Skeletal muscle cell (primary cell): ENCODE results near the gene HMSD.

Experiments
- DNase-seq: peaks from one replicate; pipeline ENCODE4 v3.0.0-alpha.2; 2010; ENCODE audit warnings: low read depth
- H3K4me3 ChIP-seq: 2 replicates; pipeline ENCODE4 v1.5.1; 2011; ENCODE audit warnings: low read depth, mild to moderate bottlenecking, control low read depth, low read length, moderate library complexity

HMSD gene

DNA sequence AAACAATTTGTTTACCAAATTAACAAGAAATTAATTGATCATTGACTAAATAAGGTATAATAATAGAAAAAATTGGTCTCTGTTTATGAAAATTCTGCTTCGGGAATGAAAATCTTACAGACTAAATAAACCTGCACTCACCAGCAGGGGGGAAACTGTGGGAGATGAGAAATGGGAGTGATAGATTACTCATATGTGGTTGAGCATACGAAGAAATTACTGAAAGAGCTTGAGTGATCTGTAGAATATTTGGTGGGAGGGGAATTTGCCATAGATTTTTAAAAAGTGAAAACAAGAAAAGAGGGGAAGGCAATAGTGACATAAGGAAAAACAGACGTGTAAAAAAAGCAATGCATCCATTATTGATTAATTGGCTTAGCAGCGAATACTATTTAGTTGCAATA lies 2.2 kb downstream of the HMSD start:
- no peak for DNase-seq
- H3K4me3 ChIP-seq = no peak overlapping the region

DNA sequence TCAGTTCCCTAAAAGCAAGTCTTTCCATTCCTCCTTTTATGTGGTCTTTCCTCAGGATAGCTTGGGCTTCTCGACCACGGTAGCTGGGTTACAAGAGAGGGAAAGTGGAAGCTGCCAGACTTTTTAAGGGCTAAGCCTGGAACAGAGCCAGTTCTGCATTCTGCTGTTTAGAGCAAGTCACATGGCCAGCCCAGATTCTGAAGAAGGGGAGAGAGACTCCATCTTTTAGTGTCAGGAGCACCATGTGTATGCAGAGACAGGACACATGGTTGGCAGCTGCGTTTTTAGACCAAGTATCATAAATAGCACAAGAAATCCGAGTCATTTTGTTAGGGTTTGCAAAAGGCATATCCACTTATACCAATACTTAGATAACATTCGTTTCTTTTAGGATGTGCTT lies 4.7 kb downstream of the HMSD start:
- H3K4me3 ChIP-seq = no peak overlapping the region
- DNase-seq = no peak

DNA sequence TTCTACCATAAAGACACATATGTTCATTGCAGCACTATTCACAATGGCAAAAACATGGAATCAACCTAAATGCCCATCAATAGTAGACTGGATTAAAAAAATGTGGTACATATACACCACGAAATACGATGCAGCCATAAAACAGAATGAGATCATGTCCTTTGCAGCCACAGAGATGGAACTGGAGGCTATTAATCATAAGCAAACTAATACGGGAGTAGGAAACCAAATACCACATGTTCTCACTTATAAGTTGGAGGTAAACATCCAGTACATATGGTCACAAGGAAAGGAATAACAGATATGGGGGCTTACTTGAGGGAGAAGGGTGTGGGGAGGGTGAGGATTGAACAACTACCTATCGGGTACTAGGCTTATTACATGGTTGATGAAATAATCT lies 7.7 kb downstream of the HMSD start:
- DNase-seq = no peak
- H3K4me3 ChIP-seq = no peak overlapping the region

DNA sequence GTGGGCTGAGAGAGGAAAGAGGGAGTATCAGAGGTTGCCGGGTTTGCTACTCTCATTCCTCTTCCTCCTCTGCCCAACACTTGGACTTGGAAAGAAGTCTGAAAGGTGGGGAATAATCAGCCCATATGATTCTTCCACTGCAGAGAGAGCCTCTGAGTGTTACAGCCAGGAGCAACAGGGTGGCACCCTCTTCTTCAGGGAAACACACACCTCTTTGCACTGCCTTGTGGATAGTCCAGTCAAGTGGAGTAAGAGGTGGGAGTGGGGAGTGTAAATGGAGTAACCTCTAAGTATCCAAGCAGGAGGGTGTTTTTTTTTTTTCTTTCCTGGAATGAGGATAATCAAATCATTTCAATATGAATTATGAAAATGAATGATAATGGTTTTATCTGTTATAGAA lies 11.8 kb downstream of the HMSD start:
- H3K4me3 ChIP-seq = no peak overlapping the region
- no peak for DNase-seq

DNA sequence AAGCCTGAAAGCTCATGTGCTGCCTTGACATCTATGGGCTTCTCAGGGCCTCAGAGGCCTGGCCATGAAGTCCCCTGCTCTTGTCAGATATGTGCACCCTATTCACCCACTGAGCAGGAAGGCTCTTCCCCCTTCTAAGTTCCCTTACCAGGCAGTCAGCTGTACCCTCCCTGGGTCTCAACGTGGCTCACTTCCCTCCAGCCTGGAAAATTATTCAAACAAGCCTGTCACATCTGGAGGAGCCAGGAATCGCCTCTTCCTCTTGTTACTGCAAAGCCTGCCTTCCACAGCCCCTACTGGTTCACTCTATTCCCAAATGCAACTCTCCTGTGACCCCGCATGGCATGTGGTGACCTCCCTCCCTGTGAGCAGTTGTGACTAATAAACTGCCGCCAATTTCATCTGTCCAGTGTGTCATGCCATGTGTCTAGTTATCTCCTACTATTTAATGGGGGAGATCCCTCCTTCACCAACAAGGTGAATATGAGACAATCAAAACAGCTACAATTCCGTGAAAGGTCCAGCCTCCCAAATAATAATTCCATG lies 12.4 kb downstream of the HMSD start:
- no peak overlapping the region for H3K4me3 ChIP-seq
- DNase-seq = no peak

- no peak for DNase-seq
- no peak overlapping the region for H3K4me3 ChIP-seq
These were observed 13.0 kb downstream of the HMSD start for GRCh38 chr18:63962137-63962536.

- H3K4me3 ChIP-seq = no peak overlapping the region
- DNase-seq = no peak
These were observed 14.6 kb downstream of the HMSD start for GRCh38 chr18:63963615-63964256.

GRCh38 chr18:63964908-63965307 lies 15.8 kb downstream of the HMSD start:
- no peak for DNase-seq
- H3K4me3 ChIP-seq = no peak overlapping the region

- H3K4me3 ChIP-seq = no peak overlapping the region
- no peak for DNase-seq
These were observed 16.7 kb downstream of the HMSD start for GRCh38 chr18:63965716-63966330.

DNA sequence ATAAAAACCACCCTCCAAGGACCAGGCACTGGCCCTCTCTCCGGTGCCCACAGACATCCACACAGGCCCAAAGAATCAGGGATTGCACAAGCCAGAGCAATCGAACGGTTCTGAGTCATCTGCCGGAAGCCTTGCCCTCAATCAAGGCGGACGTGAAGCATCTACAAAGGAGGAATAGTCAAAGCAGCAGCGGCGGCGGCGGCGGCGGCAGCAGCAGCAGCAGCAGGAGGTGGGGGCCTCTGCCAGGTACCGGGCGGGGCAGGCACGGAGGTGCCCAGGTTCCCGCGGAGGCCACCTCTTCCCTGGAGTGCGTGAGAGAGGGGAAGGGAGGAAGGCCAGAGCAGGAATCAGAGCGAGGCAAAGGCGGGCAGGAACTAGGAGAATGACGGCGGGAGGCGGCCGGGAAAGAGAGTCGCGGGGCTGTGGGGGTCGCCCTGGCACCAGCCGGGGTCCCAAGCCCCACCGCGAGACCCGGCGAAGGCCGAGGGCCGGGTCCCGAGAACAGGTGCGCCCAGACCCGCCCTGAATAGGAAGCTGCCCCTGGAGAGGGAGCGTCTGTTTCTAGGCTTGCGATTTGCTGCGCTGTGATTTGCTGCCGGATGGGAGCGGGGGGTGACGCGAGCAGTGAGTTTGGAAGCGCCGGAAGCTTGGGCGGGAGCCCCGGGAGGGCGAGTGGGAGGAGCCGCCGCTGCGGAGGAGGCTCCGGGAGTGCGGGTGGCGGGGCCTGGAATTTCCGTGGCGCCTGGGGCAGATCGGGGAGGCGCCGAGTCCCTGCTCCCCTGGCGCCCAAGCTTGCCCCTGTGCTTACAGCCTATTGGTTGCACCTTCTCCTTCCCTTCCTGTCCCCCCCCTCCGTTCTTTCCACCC lies 21.1 kb downstream of the HMSD start, which contains the start of gene SERPINB8:
Gene SERPINB8 (plus strand): TSS at position 140 of the 867 bp plus-strand sequence. CDS start 8,228 bp downstream, outside the sequence.
- H3K4me3 ChIP-seq = peak within 1 kb of the TSS; percentile 78
- DNase-seq = peak; percentile 84

DNA sequence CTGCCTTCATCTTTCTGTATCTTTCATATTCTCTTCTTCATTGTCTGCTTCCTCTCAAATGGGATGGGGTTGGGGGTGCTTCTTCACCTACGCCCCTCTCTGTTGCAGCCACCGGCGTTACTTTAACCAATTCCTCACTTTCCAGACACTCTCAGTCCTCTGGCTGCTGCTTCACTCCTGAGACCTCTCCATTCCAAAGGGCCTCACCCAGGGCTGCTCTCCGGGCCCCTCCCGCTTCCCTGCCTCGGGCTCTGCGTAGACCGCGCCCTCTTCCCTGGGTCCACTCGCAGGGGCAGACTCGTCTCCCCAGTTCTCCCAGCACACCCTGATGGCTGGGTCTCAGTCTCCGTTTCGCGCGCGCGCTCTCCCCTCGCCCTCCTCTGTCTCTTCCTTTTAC lies 21.7 kb downstream of the HMSD start:
- DNase-seq = no peak
- H3K4me3 ChIP-seq = peak overlapping the region; percentile 78

DNA sequence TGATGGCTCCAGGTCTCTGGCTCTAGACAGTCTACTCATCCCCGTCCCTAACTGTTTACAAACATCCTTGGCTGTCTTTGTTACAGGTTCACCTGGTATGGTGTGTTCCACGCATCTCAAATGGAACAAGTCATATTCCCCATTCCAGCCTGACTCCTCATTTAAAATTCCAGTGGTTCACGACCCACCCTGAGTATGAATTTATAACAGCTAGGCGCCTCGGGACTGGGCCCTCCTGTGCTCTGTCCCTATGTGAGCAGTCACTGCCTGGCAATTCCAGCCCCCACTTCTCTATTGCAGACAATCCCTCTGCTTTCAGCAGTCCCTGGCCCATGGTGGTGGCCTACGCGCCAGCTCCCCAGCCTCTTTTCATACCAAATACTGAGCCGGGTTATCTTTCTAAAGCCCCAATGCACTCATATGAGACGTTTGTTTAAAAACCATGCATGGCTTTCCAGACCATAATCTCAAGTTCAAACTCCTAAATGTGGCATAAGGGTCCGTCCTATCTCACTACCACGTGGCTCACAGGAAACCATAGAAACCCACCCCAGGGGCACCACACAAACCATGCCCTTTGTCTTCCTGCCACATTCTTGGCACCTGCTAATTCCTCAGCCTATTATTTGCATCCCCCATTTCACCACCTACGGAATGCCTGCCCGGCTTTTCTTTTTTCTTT lies 22.4 kb downstream of the HMSD start:
- no peak for DNase-seq
- H3K4me3 ChIP-seq = peak overlapping the region; percentile 78

DNA sequence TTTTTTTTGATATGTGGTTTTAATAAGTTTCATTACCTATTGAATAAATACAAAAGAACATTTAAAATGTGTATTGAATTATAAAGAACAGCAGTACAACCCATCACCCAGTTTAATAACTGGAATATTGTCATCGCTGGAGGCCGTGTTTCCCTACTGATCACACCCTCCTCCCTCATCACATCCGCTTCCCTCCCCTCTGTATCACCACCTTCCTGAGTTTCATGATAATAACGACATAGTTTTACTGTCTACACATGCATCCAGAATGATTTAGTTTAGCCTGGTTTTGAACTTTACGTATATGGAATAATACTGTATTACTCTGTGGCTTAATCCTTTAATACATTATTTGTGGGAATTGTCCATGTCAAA lies 22.9 kb downstream of the HMSD start:
- no peak for DNase-seq
- no peak overlapping the region for H3K4me3 ChIP-seq

- no peak overlapping the region for H3K4me3 ChIP-seq
- no peak for DNase-seq
These were observed 25.9 kb downstream of the HMSD start for GRCh38 chr18:63974991-63975390.

GRCh38 chr18:63975628-63976027 lies 26.5 kb downstream of the HMSD start:
- H3K4me3 ChIP-seq = no peak overlapping the region
- no peak for DNase-seq

- no peak overlapping the region for H3K4me3 ChIP-seq
These were observed 27.9 kb downstream of the HMSD start for GRCh38 chr18:63977040-63977439.

GRCh38 chr18:63979409-63979920 lies 30.4 kb downstream of the HMSD start:
- peak overlapping the region; percentile 19 for H3K4me3 ChIP-seq
- DNase-seq = no peak

More at GRCh38 chr18:63977040-63977439, 27.9 kb downstream of the HMSD start:
- DNase-seq = no peak

DNA sequence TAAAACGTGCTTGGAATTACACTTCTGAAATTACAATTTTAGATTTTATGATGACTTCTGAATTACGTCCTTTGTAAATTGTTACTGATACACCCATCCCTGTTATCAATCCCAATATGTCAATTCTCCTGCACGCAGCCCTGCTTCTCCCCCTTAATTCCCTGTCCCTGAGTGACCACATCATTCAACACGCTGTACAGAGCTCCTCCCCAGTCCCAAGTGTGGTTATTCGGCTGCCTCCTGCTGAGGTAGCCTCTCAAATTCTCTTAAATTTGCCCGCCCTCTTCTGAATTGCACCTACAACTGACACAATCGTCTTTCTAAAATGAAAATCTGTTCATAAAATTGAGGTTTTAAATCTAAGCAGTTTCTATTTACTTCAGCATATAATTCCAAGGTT lies 30.9 kb downstream of the HMSD start:
- no peak overlapping the region for H3K4me3 ChIP-seq

DNA sequence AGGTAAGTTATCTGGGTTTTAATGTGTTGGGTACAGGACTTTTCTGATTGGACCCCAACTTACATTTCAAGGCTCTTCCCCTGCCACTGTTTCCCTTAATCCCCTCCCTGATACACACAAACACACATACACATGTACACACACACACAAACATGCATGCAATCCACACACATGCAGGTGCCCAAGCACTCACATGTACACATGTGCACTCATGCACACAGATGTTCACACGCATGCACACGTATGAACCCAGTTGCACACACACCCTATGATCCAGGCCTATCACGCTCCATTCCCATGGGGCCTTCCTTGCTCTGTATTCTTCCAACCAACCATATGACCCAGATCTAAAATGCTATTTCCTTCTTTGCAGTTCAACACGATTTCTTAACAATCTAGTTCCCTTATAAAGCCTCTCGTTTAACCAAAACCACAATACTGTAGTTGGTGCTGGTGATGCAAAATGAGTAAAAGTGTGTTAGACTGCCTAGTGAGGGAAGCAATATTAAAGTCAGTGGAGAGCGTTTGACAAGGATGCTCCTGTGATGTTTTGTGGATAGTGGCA lies 31.9 kb downstream of the HMSD start:
- H3K4me3 ChIP-seq = no peak overlapping the region
- no peak for DNase-seq

More for the DNA sequence above, 30.9 kb downstream of the HMSD start:
- DNase-seq = no peak
